ENCODE data around the gene NEURL1. TPM values are rescaled to one million over a fixed set of nuclear protein-coding genes. Genes with fewer than 3 reads are reported as not detected.
"Not testable (repeated sequence)": the region's sequence is repeated elsewhere in the genome, so short reads cannot be mapped to it uniquely, and the experiment has no call there.

Gene NEURL1
- total RNA-seq, 4 donors from 2014 or later: 0.12 to 0.13 TPM; not detected in 2

DNA sequence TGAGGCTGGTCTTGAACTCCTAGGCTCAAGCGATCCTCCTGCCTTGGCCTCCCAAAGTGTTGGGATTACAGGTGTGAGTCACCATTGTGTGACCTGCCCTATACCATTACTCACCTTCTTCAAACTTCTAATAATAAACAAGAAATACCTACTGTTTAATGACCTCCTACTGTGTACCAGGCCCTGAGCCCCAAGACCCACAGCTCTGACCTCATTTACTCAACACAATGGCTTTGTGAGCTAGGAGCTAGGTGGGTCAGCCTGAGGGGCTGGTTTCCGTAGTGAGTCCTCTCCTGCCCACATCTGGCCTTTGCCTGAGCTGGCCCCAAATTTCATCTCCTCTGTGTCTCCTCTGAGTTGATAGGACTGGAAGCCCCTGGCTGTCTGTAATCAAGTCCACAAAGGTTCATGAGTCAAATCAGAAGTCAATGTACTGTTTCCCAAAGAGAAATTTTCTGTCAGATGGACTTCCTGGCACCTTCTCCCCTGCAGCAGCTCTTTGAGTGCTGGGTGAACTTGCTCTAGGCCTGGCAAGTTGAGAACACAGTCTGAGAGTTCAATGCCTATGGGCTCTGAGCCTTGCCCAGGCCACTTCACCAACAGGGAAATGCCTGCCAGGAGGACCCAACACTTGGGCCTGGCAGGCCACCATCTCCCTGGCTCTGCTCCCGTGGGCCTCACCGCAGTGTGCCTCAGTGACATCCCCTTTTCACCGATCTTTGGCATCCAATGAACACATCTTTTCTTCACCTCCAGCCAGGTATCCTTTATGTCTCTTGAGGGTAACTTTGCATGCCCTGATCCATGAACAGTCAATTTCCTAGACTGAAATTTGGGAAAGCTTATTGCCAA is 24.0 kb downstream of the NEURL1 start:
- DNase-seq (ENCODE audit: low spot score): no peak
- TF ChIP-seq, protein P1, sequence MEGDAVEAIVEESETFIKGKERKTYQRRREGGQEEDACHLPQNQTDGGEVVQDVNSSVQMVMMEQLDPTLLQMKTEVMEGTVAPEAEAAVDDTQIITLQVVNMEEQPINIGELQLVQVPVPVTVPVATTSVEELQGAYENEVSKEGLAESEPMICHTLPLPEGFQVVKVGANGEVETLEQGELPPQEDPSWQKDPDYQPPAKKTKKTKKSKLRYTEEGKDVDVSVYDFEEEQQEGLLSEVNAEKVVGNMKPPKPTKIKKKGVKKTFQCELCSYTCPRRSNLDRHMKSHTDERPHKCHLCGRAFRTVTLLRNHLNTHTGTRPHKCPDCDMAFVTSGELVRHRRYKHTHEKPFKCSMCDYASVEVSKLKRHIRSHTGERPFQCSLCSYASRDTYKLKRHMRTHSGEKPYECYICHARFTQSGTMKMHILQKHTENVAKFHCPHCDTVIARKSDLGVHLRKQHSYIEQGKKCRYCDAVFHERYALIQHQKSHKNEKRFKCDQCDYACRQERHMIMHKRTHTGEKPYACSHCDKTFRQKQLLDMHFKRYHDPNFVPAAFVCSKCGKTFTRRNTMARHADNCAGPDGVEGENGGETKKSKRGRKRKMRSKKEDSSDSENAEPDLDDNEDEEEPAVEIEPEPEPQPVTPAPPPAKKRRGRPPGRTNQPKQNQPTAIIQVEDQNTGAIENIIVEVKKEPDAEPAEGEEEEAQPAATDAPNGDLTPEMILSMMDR (IDR thresholded peaks at IDR 0.05): no peak

GRCh38 chr10:103519798-103520197 is 26.3 kb downstream of the NEURL1 start:
- DNase-seq (ENCODE audit: low spot score) (no peak), ATAC-seq (ENCODE audit: low FRiP score) (no peak)
- TF ChIP-seq, protein P1 (IDR thresholded peaks at IDR 0.05): no peak

More for the DNA sequence above, 24.0 kb downstream of the NEURL1 start:
- no peak for ATAC-seq (ENCODE audit: low FRiP score)

- DNase-seq (ENCODE audit: low spot score); ATAC-seq (ENCODE audit: low FRiP score): not testable (repeated sequence)
These were observed 28.5 kb downstream of the NEURL1 start for GRCh38 chr10:103522006-103522405.

DNA sequence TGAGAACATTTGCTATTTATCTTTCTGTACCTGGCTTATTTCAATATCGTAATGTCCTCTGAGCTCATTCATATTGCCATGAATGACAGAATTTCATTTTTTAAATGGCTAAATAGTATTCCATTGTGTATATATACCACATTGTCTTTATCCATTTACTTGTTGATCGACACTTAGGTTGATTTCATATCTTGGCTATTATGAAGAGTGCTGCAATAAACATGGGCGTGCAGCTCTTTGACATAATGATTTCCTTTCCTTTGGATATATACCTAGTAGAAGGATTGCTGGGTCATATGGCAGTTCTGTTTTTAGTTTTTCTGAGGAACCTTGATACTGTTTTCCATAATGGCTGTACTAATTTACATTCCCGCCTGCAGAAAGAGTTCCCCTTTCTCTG is 30.2 kb downstream of the NEURL1 start:
- no peak for ATAC-seq (ENCODE audit: low FRiP score)
- TF ChIP-seq, protein P1 (IDR thresholded peaks at IDR 0.05): no peak
- DNase-seq (ENCODE audit: low spot score): no peak

GRCh38 chr10:103525901-103526300 is 32.4 kb downstream of the NEURL1 start:
- DNase-seq (ENCODE audit: low spot score): no peak
- no peak for ATAC-seq (ENCODE audit: low FRiP score)
- TF ChIP-seq, protein P1 (IDR thresholded peaks at IDR 0.05): no peak

DNA sequence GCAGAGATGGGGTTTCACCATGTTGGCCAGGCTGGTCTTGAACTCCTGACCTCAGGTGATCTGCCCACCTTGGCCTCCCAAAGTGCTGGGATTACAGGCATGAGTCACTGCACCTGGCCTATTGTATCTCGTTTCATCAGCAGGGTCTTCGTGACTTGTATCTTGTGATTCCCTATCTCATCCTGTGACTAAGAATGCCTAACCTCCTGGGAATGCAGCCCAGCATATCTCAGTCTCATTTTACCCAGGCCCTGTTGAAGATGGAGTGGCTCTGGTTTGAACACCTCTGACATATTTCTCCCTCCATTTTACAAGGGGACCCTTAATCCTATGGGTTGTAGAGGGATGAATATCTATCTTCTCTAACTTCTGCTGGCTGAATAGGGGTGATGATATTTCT is 34.0 kb downstream of the NEURL1 start:
- not testable (repeated sequence) for ATAC-seq (ENCODE audit: low FRiP score); DNase-seq (ENCODE audit: low spot score)

- ATAC-seq (ENCODE audit: low FRiP score) (no peak), DNase-seq (ENCODE audit: low spot score) (no peak)
- TF ChIP-seq, protein P1 (IDR thresholded peaks at IDR 0.05): no peak
These were observed 35.0 kb downstream of the NEURL1 start for GRCh38 chr10:103528549-103528948.

DNA sequence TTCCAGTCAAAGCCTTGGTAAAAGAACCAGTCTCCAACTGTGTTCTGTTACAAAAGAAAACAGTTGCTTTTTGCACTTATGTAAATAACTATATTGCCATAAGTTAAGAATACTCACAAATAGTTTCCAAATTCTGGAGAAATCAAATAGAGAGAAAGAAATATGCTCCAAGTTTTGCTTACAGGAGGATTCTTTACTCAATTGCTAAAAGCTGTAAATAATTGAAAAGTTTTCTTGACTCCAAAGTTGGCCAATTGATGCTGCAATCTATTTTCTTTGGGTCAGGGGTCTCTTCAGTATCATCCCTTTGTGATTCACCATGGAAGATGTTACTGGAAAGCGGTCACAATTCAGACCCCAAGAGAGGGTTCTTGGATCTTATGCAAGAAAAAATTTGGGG is 36.0 kb downstream of the NEURL1 start:
- TF ChIP-seq, protein P1 (IDR thresholded peaks at IDR 0.05): no peak
- ATAC-seq (ENCODE audit: low FRiP score) (no peak), DNase-seq (ENCODE audit: low spot score) (no peak)

All from omental fat pad (tissue), 4 donors.